AG10803 (cell line): ENCODE results near the gene PCDHGA9.

Source experiments
- DNase-seq: peaks from one replicate; pipeline ENCODE4 v3.0.0; 2010; ENCODE audit warnings: low read depth
- H3K4me3 ChIP-seq: 2 replicates; pipeline ENCODE4 v1.5.1; 2011; ENCODE audit warnings: mild to moderate bottlenecking, low read length, control low read depth
- CTCF ChIP-seq: conservative IDR thresholded peaks from 2 replicates; pipeline ENCODE4 v1.5.1; 2011; ENCODE audit warnings: mild to moderate bottlenecking, low read length, control low read depth, inconsistent platforms

Gene PCDHGA9

GRCh38 chr5:141360685-141361084, 41.9 kb upstream of the PCDHGA9 start:
- no peak for TF ChIP-seq CTCF
- DNase-seq, result no peak
- H3K4me3 ChIP-seq, result no peak overlapping the region

- DNase-seq, result no peak
- no peak for TF ChIP-seq CTCF
- no peak overlapping the region for H3K4me3 ChIP-seq
These were observed 39.9 kb upstream of the PCDHGA9 start for GRCh38 chr5:141362719-141363118.

- peak; percentile 26 for DNase-seq
- peak within 1 kb of the TSS; percentile 39 for H3K4me3 ChIP-seq
- TF ChIP-seq CTCF, result peak; percentile 36
These were observed 38.5 kb upstream of the PCDHGA9 start, which contains the start of gene PCDHGA5 for GRCh38 chr5:141363952-141364660. Gene PCDHGA5, plus strand, starts transcription at chr5:141364162. Its CDS starts 169 bp downstream, at chr5:141364331.

- no peak for DNase-seq
- no peak overlapping the region for H3K4me3 ChIP-seq
- TF ChIP-seq CTCF, result no peak
These were observed 36.3 kb upstream of the PCDHGA9 start for GRCh38 chr5:141366016-141366896.

GRCh38 chr5:141369994-141370848, 32.4 kb upstream of the PCDHGA9 start, which contains the start of gene PCDHGB3:
Gene PCDHGB3, plus strand, starts transcription at chr5:141370242. Its CDS starts 153 bp downstream, at chr5:141370395.
- H3K4me3 ChIP-seq, result peak within 1 kb of the TSS; percentile 55
- DNase-seq, result peak; percentile 73
- peak; percentile 62 for TF ChIP-seq CTCF

- no peak for TF ChIP-seq CTCF
- no peak overlapping the region for H3K4me3 ChIP-seq
- DNase-seq, result no peak
These were observed 30.8 kb upstream of the PCDHGA9 start for GRCh38 chr5:141371572-141372475.
